SU-DHL-6 (cell line): ENCODE data around the gene ZNF280D.

ENCODE experiments used
- H2AFZ ChIP-seq: fragments of 200-600 bp; sonication (generic); 2 replicates; pipeline ENCODE4 v1.6.1; 2014; ENCODE audit warnings: low read depth, mild to moderate bottlenecking, moderate library complexity, mixed read lengths, antibody characterized with exemption, low read length; ENCODE audit not compliant: severe bottlenecking
- H3F3A ChIP-seq: fragments of 200-600 bp; shearing (Covaris generic); 2 replicates; pipeline ENCODE4 v1.6.0; 2016; ENCODE audit warnings: antibody characterized with exemption, mild to moderate bottlenecking; ENCODE audit not compliant: insufficient read depth
- H3K27ac ChIP-seq: fragments of 200-600 bp; sonication (generic); 2 replicates; pipeline ENCODE4 v1.5.1; 2016; ENCODE audit warnings: low read depth, mild to moderate bottlenecking, low read length, moderate library complexity, mixed read lengths
- H3K27me3 ChIP-seq: fragments of 200-600 bp; sonication (generic), shearing (Covaris generic); 2 replicates; pipeline ENCODE4 v1.6.0; 2014; ENCODE audit warnings: mild to moderate bottlenecking, low read length
- H3K36me3 ChIP-seq: fragments of 200-600 bp; sonication (generic); 2 replicates; pipeline ENCODE4 v1.6.1; 2014; ENCODE audit warnings: mild to moderate bottlenecking, low read length, mixed read lengths
- H3K4me2 ChIP-seq: fragments of 300-600, 200-600 bp; shearing (Covaris generic), sonication (generic); 2 replicates; pipeline ENCODE4 v1.6.0; 2014; ENCODE audit warnings: low read length, low read depth, mild to moderate bottlenecking; ENCODE audit not compliant: poor library complexity, severe bottlenecking
- H3K4me3 ChIP-seq: fragments of 200-600 bp; sonication (generic); 2 replicates; pipeline ENCODE4 v1.5.1; 2014; ENCODE audit warnings: antibody characterized with exemption, low read length, mild to moderate bottlenecking, mixed read lengths; ENCODE audit not compliant: insufficient read depth, poor library complexity, severe bottlenecking
- H3K79me2 ChIP-seq: fragments of 200-600 bp; sonication (generic); 2 replicates; pipeline ENCODE4 v1.6.1; 2014; ENCODE audit warnings: mild to moderate bottlenecking, low read length, moderate library complexity; ENCODE audit not compliant: insufficient read depth
- H3K9ac ChIP-seq: fragments of 200-600 bp; sonication (generic); 2 replicates; pipeline ENCODE4 v1.7.0; 2014; ENCODE audit warnings: mild to moderate bottlenecking, low read length
- H3K9me2 ChIP-seq: fragments of 200-600 bp; sonication (generic); replicated peaks from 2 replicates; pipeline ENCODE4 v1.6.1; 2014; ENCODE audit warnings: low read length; ENCODE audit not compliant: insufficient read depth
- H3K9me3 ChIP-seq: fragments of 200-600 bp; sonication (generic); 2 replicates; pipeline ENCODE4 v1.6.1; 2014; ENCODE audit warnings: low read length, mixed read lengths; ENCODE audit not compliant: insufficient read depth
- H4K20me1 ChIP-seq: fragments of 200-600 bp; sonication (generic); 2 replicates; pipeline ENCODE4 v1.6.1; 2014; ENCODE audit warnings: low read depth, mild to moderate bottlenecking, antibody characterized with exemption, low read length, moderate library complexity, mixed read lengths
- EZH2phosphoT487 ChIP-seq: fragments of 200-600 bp; sonication (generic), shearing (Covaris generic); conservative IDR thresholded peaks from 2 replicates; pipeline ENCODE4 v1.6.1; 2018; ENCODE audit warnings: mild to moderate bottlenecking, antibody characterized with exemption, low read length, moderate library complexity, mixed read lengths
- TF ChIP-seq, protein P1 (sequence below): fragments of 200-600 bp; sonication (generic); IDR thresholded peaks from one replicate; pipeline ENCODE4 v1.5.1; 2017; ENCODE audit warnings: antibody characterized with exemption, mild to moderate bottlenecking, low read length, moderate library complexity; ENCODE audit not compliant: insufficient read depth, poor library complexity, severe bottlenecking

ZNF280D gene

DNA sequence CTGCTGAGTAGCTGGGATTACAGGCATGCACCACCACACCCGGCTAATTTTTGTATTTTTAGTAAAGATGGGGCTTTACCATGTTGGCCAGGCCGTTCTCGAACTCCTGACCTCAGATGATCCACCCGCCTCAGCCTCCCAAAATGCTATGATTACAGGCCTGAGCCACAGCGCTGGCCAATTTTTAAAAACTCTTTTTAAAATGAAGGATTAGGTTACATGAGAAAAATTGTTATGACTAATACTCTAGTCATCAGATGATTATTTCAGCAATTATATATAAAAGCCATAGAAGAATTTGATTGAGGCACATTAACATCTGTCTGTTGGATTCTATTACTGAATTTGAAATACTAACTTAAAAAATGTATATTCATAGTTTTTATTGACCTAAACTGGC is 134.3 kb downstream of the ZNF280D start:
- Histone ChIP-seq H3K4me3 (no peak overlapping the region), H3K9ac (no peak overlapping the region), H3K9me3 (peaks cover 21% of the 10 kb centered on the region; the same call in 1 of the 2 replicates), H3K36me3 (peaks cover 8% of the 10 kb centered on the region; the same call in 1 of the 2 replicates), H2AFZ (no peak overlapping the region), H3K4me2 (no peak overlapping the region), H3K27me3 (no peaks in the 10 kb centered on the region), H3K79me2 (no peaks in the 10 kb centered on the region), H3F3A (peaks cover 4% of the 10 kb centered on the region; the same call in 1 of the 2 replicates), H3K9me2 (no peaks in the 10 kb centered on the region), H3K27ac (no peak overlapping the region), H4K20me1 (no peaks in the 10 kb centered on the region)
- TF ChIP-seq, protein P1, sequence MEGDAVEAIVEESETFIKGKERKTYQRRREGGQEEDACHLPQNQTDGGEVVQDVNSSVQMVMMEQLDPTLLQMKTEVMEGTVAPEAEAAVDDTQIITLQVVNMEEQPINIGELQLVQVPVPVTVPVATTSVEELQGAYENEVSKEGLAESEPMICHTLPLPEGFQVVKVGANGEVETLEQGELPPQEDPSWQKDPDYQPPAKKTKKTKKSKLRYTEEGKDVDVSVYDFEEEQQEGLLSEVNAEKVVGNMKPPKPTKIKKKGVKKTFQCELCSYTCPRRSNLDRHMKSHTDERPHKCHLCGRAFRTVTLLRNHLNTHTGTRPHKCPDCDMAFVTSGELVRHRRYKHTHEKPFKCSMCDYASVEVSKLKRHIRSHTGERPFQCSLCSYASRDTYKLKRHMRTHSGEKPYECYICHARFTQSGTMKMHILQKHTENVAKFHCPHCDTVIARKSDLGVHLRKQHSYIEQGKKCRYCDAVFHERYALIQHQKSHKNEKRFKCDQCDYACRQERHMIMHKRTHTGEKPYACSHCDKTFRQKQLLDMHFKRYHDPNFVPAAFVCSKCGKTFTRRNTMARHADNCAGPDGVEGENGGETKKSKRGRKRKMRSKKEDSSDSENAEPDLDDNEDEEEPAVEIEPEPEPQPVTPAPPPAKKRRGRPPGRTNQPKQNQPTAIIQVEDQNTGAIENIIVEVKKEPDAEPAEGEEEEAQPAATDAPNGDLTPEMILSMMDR = no peak
- no peak for TF ChIP-seq EZH2phosphoT487

GRCh38 chr15:56587686-56588085 is 145.6 kb downstream of the ZNF280D start:
- no peak for TF ChIP-seq EZH2phosphoT487
- TF ChIP-seq, protein P1 = no peak
- no peaks in the 10 kb centered on the region for H3K27me3 ChIP-seq
- H3K9me3 ChIP-seq = peaks cover 22% of the 10 kb centered on the region; the same call in 1 of the 2 replicates
- peaks cover 5% of the 10 kb centered on the region; the same call in 1 of the 2 replicates for H3K36me3 ChIP-seq
- H3K79me2 ChIP-seq = no peaks in the 10 kb centered on the region
- H3K27ac ChIP-seq = no peak overlapping the region
- no peak overlapping the region for H2AFZ ChIP-seq
- H3K4me2 ChIP-seq = no peak overlapping the region
- no peak overlapping the region for H3K4me3 ChIP-seq
- no peaks in the 10 kb centered on the region for H3F3A ChIP-seq
- H3K9ac ChIP-seq = no peak overlapping the region
- no peaks in the 10 kb centered on the region for H4K20me1 ChIP-seq
- H3K9me2 ChIP-seq = no peaks in the 10 kb centered on the region

GRCh38 chr15:56586206-56586605 is 147.1 kb downstream of the ZNF280D start:
- Histone ChIP-seq H3K27me3 (no peaks in the 10 kb centered on the region), H4K20me1 (no peaks in the 10 kb centered on the region), H3K4me3 (no peak overlapping the region), H3K9me2 (no peaks in the 10 kb centered on the region), H3K79me2 (no peaks in the 10 kb centered on the region), H2AFZ (no peak overlapping the region), H3K4me2 (no peak overlapping the region), H3K27ac (no peak overlapping the region), H3K9me3 (peaks cover 22% of the 10 kb centered on the region; the same call in 1 of the 2 replicates), H3K36me3 (peaks cover 5% of the 10 kb centered on the region; the same call in 1 of the 2 replicates), H3K9ac (no peak overlapping the region), H3F3A (no peaks in the 10 kb centered on the region)
- TF ChIP-seq, protein P1 = no peak
- no peak for TF ChIP-seq EZH2phosphoT487
